ENCODE measurements around the gene QRICH1.

GRCh38 chr3:49076646-49077045 lies 17.2 kb downstream of the QRICH1 start:
- TF ChIP-seq CTCF (conservative IDR thresholded peaks at IDR 0.05): no peak
- TF ChIP-seq EZH2 (IDR thresholded peaks at IDR 0.05; ENCODE audit: low read depth): no peak
